ENCODE measurements around the gene RNF39. TPM values are rescaled to one million over a fixed set of nuclear protein-coding genes. Genes with fewer than 3 reads are reported as not detected.

RNF39 gene
- total RNA-seq, 4 donors from 2014 or later: 0.27 to 0.95 TPM; not detected in 2

- Histone ChIP-seq H3K9me3 (no peaks in the 10 kb centered on the region), H3K4me1 (peaks cover 13 to 55% (median 28%) of the 10 kb centered on the region in 4 donors), H3K27me3 (peaks cover 16% of the 10 kb centered on the region), H3K27ac (peak within 1 kb of the TSS; percentile 87 to 91 (median 90)), H3K4me3 (peak within 1 kb of the TSS; percentile 54 to 62 (median 59)), H3K36me3 (peaks cover 0 to 11% (median 5%) of the 10 kb centered on the region in 4 donors)
- intact Hi-C loops (cut with DNase I; ENCODE audit: low total_unique reads): no loop called here
- in situ Hi-C loops (cut with MboI; ENCODE audit: low pct_ligation_motif_present in 1 of 4, low pct_unique_long_range_greater_than_20kb in 1 of 4, low sequenced_read_pairs in 3 of 4): no loop called here
- WGBS, 2 donors (ENCODE audit: low coverage in 1 of 2): 1 to 2% methylated on average over 15 to 46 of the region's 46 CpGs
- peak; percentile 99 for DNase-seq
- TF ChIP-seq EP300 (IDR thresholded peaks at IDR 0.05; ENCODE audit: low read depth) (no peak), CTCF (IDR thresholded peaks at IDR 0.05) (no peak), POLR2A (IDR thresholded peaks at IDR 0.05) (peak; percentile 97), POLR2AphosphoS5 (IDR thresholded peaks at IDR 0.05) (peak; percentile 92 to 97 (median 95))
Measured at GRCh38 chr6:30066577-30067459, 8.8 kb downstream of the RNF39 start, which contains the start of gene PPP1R11. Gene PPP1R11, plus strand, starts transcription at chr6:30067198. Its CDS starts 213 bp downstream, at chr6:30067411.

- no peak for DNase-seq
- peaks cover 9% of the 10 kb centered on the region for H3K27me3 ChIP-seq
- no peaks in the 10 kb centered on the region for H3K9me3 ChIP-seq
- intact Hi-C loops (cut with DNase I; ENCODE audit: low total_unique reads) (no loop called here), in situ Hi-C loops (cut with MboI; ENCODE audit: low pct_ligation_motif_present in 1 of 4, low pct_unique_long_range_greater_than_20kb in 1 of 4, low sequenced_read_pairs in 3 of 4) (no loop called here)
- H3K4me1 ChIP-seq: peaks cover 13 to 51% (median 24%) of the 10 kb centered on the region in 4 donors
- H3K27ac ChIP-seq: peak overlapping the region; percentile 87 to 91 (median 90)
- H3K36me3 ChIP-seq: peaks cover 0 to 11% (median 5%) of the 10 kb centered on the region in 4 donors
- TF ChIP-seq CTCF (IDR thresholded peaks at IDR 0.05) (no peak), POLR2AphosphoS5 (IDR thresholded peaks at IDR 0.05) (no peak), POLR2A (IDR thresholded peaks at IDR 0.05) (no peak), EP300 (IDR thresholded peaks at IDR 0.05; ENCODE audit: low read depth) (no peak)
- H3K4me3 ChIP-seq: peak overlapping the region in 3 of 4 donors; percentile 54 to 62 (median 59)
- WGBS, 2 donors (ENCODE audit: low coverage in 1 of 2): 9 to 12% methylated on average over 4 of the region's 4 CpGs
Measured at GRCh38 chr6:30066082-30066481, 9.5 kb downstream of the RNF39 start.

- Histone ChIP-seq H3K9me3 (no peaks in the 10 kb centered on the region), H3K4me3 (no peak overlapping the region), H3K4me1 (peaks cover 20 to 58% (median 29%) of the 10 kb centered on the region in 4 donors), H3K36me3 (peaks cover 0 to 11% (median 0%) of the 10 kb centered on the region in 4 donors), H3K27ac (no peak overlapping the region), H3K27me3 (no peaks in the 10 kb centered on the region)
- WGBS, 2 donors (ENCODE audit: low coverage in 1 of 2): 85 to 100% methylated on average over 2 of the region's 2 CpGs
- DNase-seq: no peak
- in situ Hi-C loops (cut with MboI; ENCODE audit: low pct_ligation_motif_present in 1 of 4, low pct_unique_long_range_greater_than_20kb in 1 of 4, low sequenced_read_pairs in 3 of 4): no loop called here
- intact Hi-C loops (cut with DNase I; ENCODE audit: low total_unique reads): no loop called here
- TF ChIP-seq EP300 (IDR thresholded peaks at IDR 0.05; ENCODE audit: low read depth): no peak
- no peak for TF ChIP-seq POLR2AphosphoS5 (IDR thresholded peaks at IDR 0.05)
- no peak for TF ChIP-seq CTCF (IDR thresholded peaks at IDR 0.05)
- TF ChIP-seq POLR2A (IDR thresholded peaks at IDR 0.05): no peak
Measured at GRCh38 chr6:30063315-30063714, 12.3 kb downstream of the RNF39 start.

- intact Hi-C loops (cut with DNase I; ENCODE audit: low total_unique reads): no loop called here
Measured at GRCh38 chr6:30062471-30063178, 12.9 kb downstream of the RNF39 start.

More at GRCh38 chr6:30062471-30063178, 12.9 kb downstream of the RNF39 start:
- Histone ChIP-seq H3K27ac (peak overlapping the region; percentile 91 to 95 (median 94)), H3K36me3 (peaks cover 0 to 11% (median 0%) of the 10 kb centered on the region in 4 donors), H3K9me3 (no peaks in the 10 kb centered on the region), H3K27me3 (no peaks in the 10 kb centered on the region), H3K4me1 (peaks cover 13 to 51% (median 24%) of the 10 kb centered on the region in 4 donors), H3K4me3 (peak overlapping the region in 1 of 4 donors; percentile 76)
- in situ Hi-C loops (cut with MboI; ENCODE audit: low pct_ligation_motif_present in 1 of 4, low pct_unique_long_range_greater_than_20kb in 1 of 4, low sequenced_read_pairs in 3 of 4): no loop called here
- DNase-seq: no peak
- 79 to 82% methylated on average over 5 to 7 of the region's 7 CpGs for WGBS, 2 donors (ENCODE audit: low coverage in 1 of 2)
- TF ChIP-seq CTCF (IDR thresholded peaks at IDR 0.05) (peak in 1 of 5 experiments; percentile 11), POLR2A (IDR thresholded peaks at IDR 0.05) (no peak)

Measured in transverse colon (tissue), 4 donors.